Gastroesophageal sphincter (tissue), 3 donors: ENCODE data around the gene PSMB7.

ENCODE experiments used
- EP300 ChIP-seq: sonication (generic); formaldehyde crosslinking; IDR thresholded peaks from one replicate; pipeline ENCODE4 v1.6.1; 2017; ENCODE audit warnings: antibody characterized with exemption, mild to moderate bottlenecking
- POLR2A ChIP-seq, 2 donors: fragments of 450-650 bp; IDR thresholded peaks; one replicate each; pipeline ENCODE4 v1.6.1; 2017; ENCODE audit warnings: antibody characterized with exemption in 2 of 2, mild to moderate bottlenecking in 2 of 2, moderate library complexity in 1 of 2
- POLR2AphosphoS5 ChIP-seq: sonication (generic); formaldehyde crosslinking; IDR thresholded peaks from one replicate; pipeline ENCODE4 v1.6.1; 2017; ENCODE audit warnings: antibody characterized with exemption
- TF ChIP-seq, protein P1 (sequence below), 4 experiments: fragments of 200-600 bp in 2 of 4; fragments of 450-650 bp in 2 of 4; sonication (generic) in 1 of 4; IDR thresholded peaks; one replicate each; pipeline ENCODE4 v1.5.1; 2017 to 2019; ENCODE audit warnings: antibody characterized with exemption in 4 of 4, mild to moderate bottlenecking in 2 of 4, moderate library complexity in 2 of 4

DNA sequence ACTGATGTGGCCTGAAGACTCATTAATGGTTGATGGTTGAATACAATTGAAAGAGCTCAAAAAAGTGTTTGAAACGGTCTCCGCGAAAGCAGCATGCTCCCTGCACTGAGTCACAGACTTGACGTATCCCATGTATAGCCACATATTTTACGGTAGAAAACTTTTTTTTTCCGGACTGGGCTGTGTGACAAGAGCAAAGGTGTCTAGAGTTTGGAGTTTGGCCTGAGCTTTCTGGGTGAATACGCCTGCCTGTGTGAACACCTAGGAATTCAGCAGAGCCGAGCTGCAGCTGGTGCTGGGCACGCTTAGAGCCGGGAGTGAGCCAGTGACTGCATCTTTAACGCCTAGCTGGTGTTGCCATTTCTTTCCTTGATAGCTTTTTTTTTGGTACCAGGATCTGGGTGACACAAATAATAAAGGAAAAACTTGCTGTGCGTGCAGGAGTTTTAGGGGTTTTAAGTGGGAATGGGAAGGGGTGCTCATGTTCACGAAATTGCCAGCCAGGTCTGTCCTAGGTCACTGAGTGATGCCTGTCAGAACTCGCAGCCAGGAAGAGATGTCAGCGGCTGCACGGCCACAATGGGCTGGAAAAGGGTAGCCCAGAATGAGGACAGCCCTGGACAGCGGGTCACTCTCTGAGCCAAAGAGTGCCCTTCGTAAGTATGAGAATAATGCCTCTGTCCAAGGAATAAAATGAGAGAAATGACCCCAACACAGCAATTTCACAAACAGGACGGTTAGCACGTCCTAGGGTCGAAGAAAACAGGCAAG, 51.7 kb downstream of the PSMB7 start:
- TF ChIP-seq, protein P1, sequence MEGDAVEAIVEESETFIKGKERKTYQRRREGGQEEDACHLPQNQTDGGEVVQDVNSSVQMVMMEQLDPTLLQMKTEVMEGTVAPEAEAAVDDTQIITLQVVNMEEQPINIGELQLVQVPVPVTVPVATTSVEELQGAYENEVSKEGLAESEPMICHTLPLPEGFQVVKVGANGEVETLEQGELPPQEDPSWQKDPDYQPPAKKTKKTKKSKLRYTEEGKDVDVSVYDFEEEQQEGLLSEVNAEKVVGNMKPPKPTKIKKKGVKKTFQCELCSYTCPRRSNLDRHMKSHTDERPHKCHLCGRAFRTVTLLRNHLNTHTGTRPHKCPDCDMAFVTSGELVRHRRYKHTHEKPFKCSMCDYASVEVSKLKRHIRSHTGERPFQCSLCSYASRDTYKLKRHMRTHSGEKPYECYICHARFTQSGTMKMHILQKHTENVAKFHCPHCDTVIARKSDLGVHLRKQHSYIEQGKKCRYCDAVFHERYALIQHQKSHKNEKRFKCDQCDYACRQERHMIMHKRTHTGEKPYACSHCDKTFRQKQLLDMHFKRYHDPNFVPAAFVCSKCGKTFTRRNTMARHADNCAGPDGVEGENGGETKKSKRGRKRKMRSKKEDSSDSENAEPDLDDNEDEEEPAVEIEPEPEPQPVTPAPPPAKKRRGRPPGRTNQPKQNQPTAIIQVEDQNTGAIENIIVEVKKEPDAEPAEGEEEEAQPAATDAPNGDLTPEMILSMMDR (IDR thresholded peaks at IDR 0.05): no peak
- TF ChIP-seq POLR2AphosphoS5 (no peak), EP300 (no peak), POLR2A (IDR thresholded peaks at IDR 0.05) (no peak)
